Breast epithelium (tissue), 3 donors: Measurements from ENCODE around the gene TMED4.

Experiments used
- CTCF ChIP-seq, 3 donors: fragments of 450-650 bp; IDR thresholded peaks; one replicate each; pipeline ENCODE4 v1.5.1; 2016 to 2017; ENCODE audit warnings: antibody characterized with exemption in 3 of 3, mild to moderate bottlenecking in 3 of 3, moderate library complexity in 3 of 3
- POLR2A ChIP-seq: fragments of 450-650 bp; IDR thresholded peaks from one replicate; pipeline ENCODE4 v1.6.1; 2016; ENCODE audit warnings: antibody characterized with exemption, mild to moderate bottlenecking, moderate library complexity
- POLR2AphosphoS5 ChIP-seq, 3 donors: sonication (generic); formaldehyde crosslinking; IDR thresholded peaks; one replicate each; pipeline ENCODE4 v1.6.1; 2017; ENCODE audit warnings: antibody characterized with exemption in 3 of 3

- TF ChIP-seq CTCF (IDR thresholded peaks at IDR 0.05): no peak
- TF ChIP-seq POLR2AphosphoS5 (IDR thresholded peaks at IDR 0.05): no peak
- no peak for TF ChIP-seq POLR2A
Measured at GRCh38 chr7:44580945-44581878, 819 bp downstream of the TMED4 start.
